HG03066 (cell line): ENCODE measurements around the gene TECR.
"Not testable (repeated sequence)": the region's sequence is repeated elsewhere in the genome, so short reads cannot be mapped to it uniquely, and the experiment has no call there.

Experiments used
- ATAC-seq: cut with Tn5 transposase; IDR thresholded peaks from one replicate; pipeline ENCODE4 v1.9.1; 2021; ENCODE audit warnings: low read depth; ENCODE audit not compliant: unreplicated experiment

TECR gene

GRCh38 chr19:14577885-14578427 lies 48.6 kb downstream of the TECR start:
- ATAC-seq: no peak

DNA sequence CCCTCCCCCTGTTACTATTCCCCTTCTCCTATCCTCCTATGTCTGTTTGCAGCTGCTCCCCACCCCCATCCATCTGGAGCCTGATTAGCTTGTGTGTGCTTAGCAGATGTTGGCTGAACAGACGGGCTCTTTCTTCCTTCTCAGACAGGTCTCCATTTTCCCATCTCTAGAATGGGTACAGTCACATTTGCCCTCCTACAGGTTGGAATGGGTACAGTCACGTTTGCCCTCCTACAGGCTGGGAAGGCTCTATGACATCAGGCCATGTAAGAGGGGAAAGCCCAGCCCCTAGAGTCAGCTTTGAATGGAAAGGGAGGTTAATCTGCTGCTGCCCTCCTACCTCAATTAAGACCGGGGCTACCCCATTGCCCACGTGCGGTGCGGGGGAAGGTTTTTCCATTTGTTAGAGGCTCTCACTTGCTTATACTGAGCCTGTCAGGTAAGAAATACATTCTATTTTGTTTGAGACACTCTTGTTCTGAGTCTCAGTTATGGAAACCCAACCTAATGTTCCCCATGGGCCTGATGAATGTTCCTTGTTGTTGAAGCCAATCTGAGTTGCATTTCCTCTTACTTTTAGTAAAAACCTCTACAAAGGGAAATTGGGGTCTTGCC lies 51.3 kb downstream of the TECR start:
- no peak for ATAC-seq

DNA sequence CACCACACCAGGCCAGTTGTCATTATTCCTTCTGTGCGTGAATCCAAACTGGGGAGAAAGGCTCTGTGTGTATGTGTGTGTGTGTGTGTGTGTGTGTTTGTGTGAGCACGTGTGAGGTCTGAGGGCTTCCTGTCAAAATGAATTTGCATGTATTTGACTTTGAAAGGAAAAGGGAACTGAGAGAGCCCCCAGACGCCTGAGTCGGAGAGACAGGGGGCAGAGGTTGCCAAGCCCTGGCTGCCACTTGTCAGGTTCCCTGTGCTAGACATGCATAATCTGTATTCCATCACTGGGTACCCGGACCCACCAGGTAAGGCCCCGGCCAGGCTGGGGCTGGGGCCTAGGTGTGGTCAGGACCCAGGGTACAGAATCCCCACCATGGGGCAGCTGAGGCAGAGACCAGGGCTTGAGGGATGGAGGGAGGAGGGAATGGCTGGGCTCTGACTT lies 53.5 kb downstream of the TECR start, which contains the start of gene CLEC17A:
CLEC17A (plus strand) TSS at position 191 of the 447 bp plus-strand sequence; CDS start at position 268, 77 bp downstream.
- no peak for ATAC-seq

DNA sequence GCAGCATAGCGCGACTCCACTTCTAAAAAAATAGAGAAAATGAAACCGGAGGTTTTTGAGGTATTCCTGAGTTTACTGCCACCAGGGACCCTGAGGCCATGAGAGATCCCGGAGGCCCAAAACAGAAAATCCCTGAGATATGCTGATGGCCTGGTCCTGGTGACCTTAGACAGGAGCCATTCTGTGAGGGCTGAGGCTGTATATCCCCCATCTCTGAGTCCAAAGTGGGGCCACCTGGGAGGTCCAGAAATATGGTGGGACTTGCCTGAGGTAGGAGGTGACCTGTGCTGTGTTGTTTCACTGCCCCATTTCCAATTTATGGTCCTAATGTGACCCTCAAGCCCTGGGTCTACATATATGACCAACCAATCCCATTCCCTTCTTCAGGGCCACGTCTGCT lies 55.0 kb downstream of the TECR start:
- ATAC-seq: not testable (repeated sequence)

DNA sequence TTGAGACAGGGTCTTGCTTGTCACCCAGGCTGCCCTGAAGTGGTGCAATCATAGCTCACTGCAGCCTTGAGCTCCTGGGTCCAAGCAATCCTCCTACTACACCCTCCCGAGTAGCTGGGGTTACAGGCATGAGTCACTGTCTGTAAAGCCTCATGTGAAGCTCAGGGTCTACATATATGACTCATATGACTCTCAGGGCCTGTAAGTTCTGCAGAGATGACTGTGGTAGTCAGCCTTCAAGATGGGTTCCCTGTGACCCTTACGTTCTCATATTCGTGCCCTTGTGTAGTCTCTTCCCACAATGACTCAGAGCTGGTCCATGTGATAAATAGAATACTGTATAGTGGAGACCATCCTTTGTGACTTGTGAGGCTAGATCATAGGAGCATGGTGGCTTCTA lies 55.8 kb downstream of the TECR start:
- ATAC-seq: peak; percentile 69

GRCh38 chr19:14589433-14589832 lies 60.0 kb downstream of the TECR start:
- ATAC-seq: not testable (repeated sequence)

DNA sequence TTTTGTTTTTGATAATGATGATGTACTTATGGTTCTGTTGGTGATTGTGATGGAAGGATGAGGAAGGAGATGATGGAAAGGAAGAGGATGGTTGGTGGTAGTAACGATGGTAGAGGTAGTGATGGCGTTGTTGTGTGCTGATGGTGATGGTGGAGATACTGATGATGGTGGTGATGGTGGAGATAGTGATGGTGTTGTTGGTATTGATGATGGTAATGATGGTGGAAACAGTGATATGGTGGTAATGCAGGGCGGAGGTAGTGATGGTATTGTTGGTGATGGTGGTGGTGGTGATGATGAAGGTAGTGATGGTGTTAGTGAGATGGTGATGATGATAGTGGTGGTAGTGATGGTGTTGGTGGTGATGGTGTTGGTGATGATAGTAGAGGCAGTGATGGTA lies 66.2 kb downstream of the TECR start:
- ATAC-seq: no peak

DNA sequence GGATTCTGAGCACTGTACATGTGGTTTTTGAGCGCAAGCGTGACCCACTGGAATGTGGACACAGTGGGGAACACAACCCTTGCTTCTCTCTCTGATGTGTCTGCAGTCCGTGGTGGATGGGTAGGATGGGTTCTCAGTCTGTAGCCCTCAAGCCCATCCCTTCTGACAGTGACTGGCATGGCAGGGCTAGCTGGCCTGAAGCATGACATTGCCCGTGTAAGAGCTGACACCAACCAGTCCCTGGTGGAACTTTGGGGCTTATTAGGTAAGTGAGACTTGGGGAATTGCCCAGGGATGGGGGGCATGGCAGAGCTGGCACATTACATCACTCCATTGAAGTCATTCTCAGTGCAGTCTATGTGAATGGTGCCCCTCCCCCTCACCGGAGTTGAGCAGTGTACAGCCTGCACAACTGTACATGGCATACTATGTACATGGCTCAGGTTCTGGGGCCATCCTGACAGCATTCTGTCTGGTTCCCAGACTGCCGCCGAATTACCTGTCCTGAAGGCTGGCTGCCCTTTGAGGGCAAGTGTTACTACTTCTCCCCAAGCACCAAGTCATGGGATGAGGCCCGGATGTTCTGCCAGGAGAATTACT lies 70.3 kb downstream of the TECR start:
- ATAC-seq: no peak

- no peak for ATAC-seq
Observed at GRCh38 chr19:14603990-14604387, 74.6 kb downstream of the TECR start.

DNA sequence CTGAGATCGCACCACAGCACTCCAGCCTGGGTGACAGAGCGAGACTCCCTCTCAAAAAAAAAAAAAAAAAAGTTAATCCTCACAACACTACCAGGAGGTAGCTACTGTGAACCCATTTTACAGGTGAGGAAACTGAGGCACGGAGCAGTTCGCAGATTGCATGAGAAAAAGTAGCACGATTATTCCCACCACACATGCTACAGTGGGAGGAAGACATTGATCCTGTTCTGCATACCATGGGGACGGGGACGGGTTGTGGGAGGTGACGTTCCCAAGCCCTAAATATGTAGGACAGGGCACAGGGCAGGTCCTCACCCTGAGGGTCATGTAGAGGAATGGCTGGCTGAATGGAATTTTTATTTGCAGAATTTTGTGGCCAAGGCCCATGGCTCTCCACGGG lies 77.2 kb downstream of the TECR start:
- no peak for ATAC-seq

DNA sequence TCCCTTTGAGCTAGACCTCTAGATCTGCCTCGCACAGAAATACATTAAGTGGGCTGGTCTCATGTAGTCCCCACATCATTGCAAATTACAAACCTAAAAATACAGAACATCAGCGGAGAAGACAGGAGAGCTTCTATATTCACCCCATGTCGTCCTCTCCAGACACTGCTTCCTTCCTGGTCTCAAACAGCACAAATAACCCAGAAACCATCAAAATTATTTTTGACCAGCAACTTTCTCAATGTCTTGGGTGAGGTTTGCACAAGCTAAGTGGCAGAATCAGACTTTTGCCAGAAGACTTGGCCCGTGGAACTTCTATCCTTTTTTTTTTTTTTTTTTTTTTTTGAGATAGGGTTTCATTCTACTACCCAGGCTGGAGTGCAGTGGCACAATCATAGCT lies 81.7 kb downstream of the TECR start:
- ATAC-seq: no peak

- not testable (repeated sequence) for ATAC-seq
Observed at GRCh38 chr19:14612242-14612641, 82.8 kb downstream of the TECR start.

DNA sequence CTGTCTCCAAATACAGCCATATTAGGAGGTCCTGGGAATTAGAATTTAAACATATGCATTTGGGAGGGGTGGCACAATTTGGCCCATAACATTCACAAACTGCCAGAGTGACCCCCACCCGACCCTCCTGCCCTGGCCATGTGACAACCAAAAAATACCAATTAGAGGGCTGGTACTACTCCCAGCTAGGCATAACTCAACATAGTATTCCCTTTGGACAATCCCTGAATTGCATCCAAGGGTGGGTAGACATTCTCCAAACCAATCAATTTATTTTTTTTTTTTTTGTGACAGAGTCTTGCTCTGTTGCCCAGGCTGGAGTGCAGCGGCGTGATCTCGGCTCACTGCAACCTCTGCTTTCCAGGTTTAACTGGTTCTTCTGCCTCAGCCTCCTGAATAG lies 83.3 kb downstream of the TECR start:
- ATAC-seq: no peak

DNA sequence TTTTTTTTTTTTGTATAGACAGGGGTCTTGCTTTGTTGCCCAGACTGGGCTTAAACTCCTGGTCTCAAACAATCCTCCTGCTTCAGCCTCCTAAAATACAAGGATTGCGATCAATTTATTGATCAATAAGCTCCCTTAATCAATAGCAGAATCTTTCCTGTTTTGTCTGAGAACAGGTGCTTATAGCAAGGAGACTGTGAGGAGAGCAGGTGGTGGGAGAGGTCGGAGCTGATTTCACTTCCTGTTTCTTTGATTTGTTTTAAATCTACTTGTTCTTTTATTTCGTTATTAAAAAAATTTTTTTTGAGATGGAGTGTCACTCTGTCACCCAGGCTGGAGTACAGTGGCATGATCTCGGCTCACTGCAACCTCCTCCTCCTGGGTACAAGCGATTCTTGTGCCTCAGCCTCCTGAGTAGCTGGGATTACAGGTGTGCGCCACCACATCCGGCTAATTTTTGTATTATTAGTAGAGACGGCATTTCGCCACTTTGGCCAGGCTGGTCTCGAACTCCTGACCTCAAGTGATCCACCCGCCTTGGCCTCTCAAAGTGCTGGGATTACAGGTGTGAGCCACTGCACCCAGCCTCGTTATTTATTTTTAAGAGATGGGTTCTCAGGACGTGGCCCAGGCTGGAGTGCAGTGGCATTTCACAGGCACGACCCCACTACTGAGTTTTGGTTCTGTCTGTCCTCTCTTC lies 84.2 kb downstream of the TECR start:
- not testable (repeated sequence) for ATAC-seq

DNA sequence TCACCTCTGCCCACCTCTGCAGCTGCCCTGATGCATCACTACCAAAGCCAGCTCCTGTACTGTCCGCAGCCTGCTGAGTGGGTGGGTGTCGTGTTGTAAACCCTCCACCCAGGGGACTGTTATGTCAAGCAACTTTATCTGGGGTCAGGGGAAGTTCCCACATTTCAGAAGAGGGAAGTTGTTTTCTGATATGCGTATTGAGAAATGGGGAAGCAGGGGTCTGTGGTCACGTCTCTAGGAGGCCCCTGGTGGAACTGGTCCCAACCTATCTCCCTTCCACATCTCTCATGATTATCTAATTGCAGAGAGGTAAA lies 84.7 kb downstream of the TECR start:
- ATAC-seq: no peak
